Heart right ventricle (tissue), 16 donors: ENCODE measurements around the gene CST3. TPM values are rescaled to one million over a fixed set of nuclear protein-coding genes. Genes with fewer than 3 reads are reported as not detected.

Experiments
- ATAC-seq, 8 donors: fragments of 200-7000 bp; cut with Tn5 transposase; one replicate each; pipeline ENCODE4 v1.9.1; 2020; ENCODE audit warnings: mild to moderate bottlenecking in 8 of 8, moderate library complexity in 8 of 8, moderate number of reproducible peaks in 1 of 8
- DNase-seq, 2 donors: peaks; one replicate each; pipeline ENCODE4 v3.0.0-alpha.2; 2020
- H3K27ac ChIP-seq, 10 donors: fragments of 200-600 bp; sonication (generic) in 2 of 10; one replicate each; pipeline versions ENCODE4 v1.5.0 to v1.8.0; 2020 to 2022; ENCODE audit warnings: mild to moderate bottlenecking in 3 of 10
- H3K27me3 ChIP-seq, 7 donors: fragments of 200-600 bp; one replicate each; pipeline ENCODE4 v1.8.0; 2021 to 2022; ENCODE audit warnings: mild to moderate bottlenecking in 2 of 7
- H3K36me3 ChIP-seq, 9 donors: fragments of 200-600 bp; sonication (generic) in 1 of 9; one replicate each; pipeline versions ENCODE4 v1.5.0 to v1.8.0; 2020 to 2022; ENCODE audit warnings: mild to moderate bottlenecking in 2 of 9
- H3K4me1 ChIP-seq, 9 donors: fragments of 200-600 bp; sonication (generic) in 1 of 9; one replicate each; pipeline versions ENCODE4 v1.5.0 to v1.8.0; 2020 to 2022; ENCODE audit warnings: mild to moderate bottlenecking in 4 of 9
- H3K4me3 ChIP-seq, 10 donors: fragments of 200-600 bp; sonication (generic) in 2 of 10; one replicate each; pipeline versions ENCODE4 v1.5.0 to v1.8.0; 2020 to 2022; ENCODE audit warnings: mild to moderate bottlenecking in 7 of 10, moderate library complexity in 2 of 10
- H3K9me3 ChIP-seq, 11 donors: fragments of 200-600 bp in 10 of 11; sonication (generic) in 2 of 11; one replicate each; pipeline versions ENCODE4 v1.5.0 to v1.8.0; 2013 to 2022; ENCODE audit warnings: mild to moderate bottlenecking in 2 of 11, control low read depth in 1 of 11, moderate library complexity in 1 of 11
- WGBS, 2 donors: extraction: QIAGEN DNeasy Blood & Tissue Kit; methylation state at CpG; one replicate each; pipeline ENCODE4 v1.1.7; 2013; ENCODE audit warnings: inconsistent platforms in 1 of 2; 5-methylcytosine and 5-hydroxymethylcytosine counted together
- intact Hi-C, 10 donors: fragments of 100-400 bp; cut with DNase I; formaldehyde crosslinking; loops; one replicate each; pipeline versions ENCODE4 v1.11.1 to v1.14.2; 2022
- polyA plus RNA-seq, 2 donors: library from polyadenylated mRNA; stranded (reverse); fragments of 200-250 nt; gene quantifications; one replicate each; pipeline ENCODE4 v1.2.3, GENCODE V29; 2013
- total RNA-seq, 10 donors: library from RNA; stranded (reverse); fragmentation: NEBNext Ultra II Directional in 3 of 10; extraction: Animal tissue kit (Norgen Biotek cat#: 25700) in 3 of 10; gene quantifications; one replicate each; pipeline versions ENCODE4 v1.2.1 to v1.2.4, GENCODE V29; 2021 to 2023
- TF ChIP-seq, protein P1 (sequence below), 9 donors: fragments of 200-600 bp; sonication (generic) in 2 of 9; IDR thresholded peaks; one replicate each; pipeline versions ENCODE4 v1.5.0 to v1.8.0; 2021 to 2022; ENCODE audit warnings: antibody characterized with exemption in 9 of 9, mild to moderate bottlenecking in 5 of 9, moderate library complexity in 1 of 9
- donor health status: Arrhythmogenic right ventricular cardiomyopathy.
- donor health status: ischemic (EF 13 %, LVEDD 7.1; RV severe dilation, severe dysfunction).
- donor health status: healthy with polysubstance abuse.
- donor health status: DM: no; HTN: yes; CAD: no.
- donor health status: DM: no; HTN: no; CAD: no.
- donor health status: ischemic (EF 25% LVEDD 6.9; RV normal size, moderate dysfunction).
- donor health status: ischemic (EF 25% LVEDD 5.7; RV mildly dilated, moderate dysfunction).
- donor health status: healthy.
- donor health status: DM: yes; HTN: yes; CAD: no.
- donor health status: Ischemic cardiomyopathy.
- donor health status: ischemic (EF 35%, LVEDD 5.7; RV mildly dilated, moderate dysfunction).
- donor health status: nonischemic (EF 11% LVEDD 7.7; RV severe dilation, severe dysfunction).
- donor health status: DM: yes; HTN: yes; CAD: no.
- donor health status: PGD.
- donor health status: ischemic (EF 29% LVEDD 5.4; RV normal size, mild dysfunction).
- donor health status: nonischemic (EF 23%, LVEDD 6.1; RV moderate dilation, normal function).

The CST3 gene
- total and polyA plus RNA-seq, 12 donors, result 395 to 1,066 (median 612) TPM

DNA sequence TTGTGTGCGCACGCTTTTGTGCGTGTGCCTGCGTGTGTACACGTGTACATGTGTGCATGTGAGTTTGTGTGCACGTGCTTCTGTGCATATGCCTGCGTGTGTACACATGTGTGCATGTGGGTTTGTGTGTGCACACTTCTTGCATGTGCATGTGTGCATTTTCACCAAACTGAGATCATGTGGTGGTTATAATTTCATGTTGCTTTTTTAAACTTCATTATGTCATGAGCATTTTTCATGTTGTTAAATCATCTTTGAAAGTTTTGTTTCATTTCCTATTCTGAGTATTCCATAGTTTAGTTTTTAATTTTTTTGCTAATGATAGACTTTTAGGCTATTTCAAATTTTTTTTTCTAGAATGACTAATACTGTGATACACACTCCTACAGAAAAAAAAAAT, 6.4 kb upstream of the CST3 start:
- WGBS, 2 donors, result 95% methylated on average over 7 of the region's 7 CpGs
- Histone ChIP-seq H3K4me1 (peaks cover 0 to 47% (median 7%) of the 10 kb centered on the region in 9 donors), H3K27me3 (no peaks in the 10 kb centered on the region), H3K27ac (no peak overlapping the region), H3K36me3 (no peaks in the 10 kb centered on the region), H3K4me3 (no peak overlapping the region), H3K9me3 (no peaks in the 10 kb centered on the region)
- DNase-seq (no peak), ATAC-seq (no peak)
- TF ChIP-seq, protein P1, sequence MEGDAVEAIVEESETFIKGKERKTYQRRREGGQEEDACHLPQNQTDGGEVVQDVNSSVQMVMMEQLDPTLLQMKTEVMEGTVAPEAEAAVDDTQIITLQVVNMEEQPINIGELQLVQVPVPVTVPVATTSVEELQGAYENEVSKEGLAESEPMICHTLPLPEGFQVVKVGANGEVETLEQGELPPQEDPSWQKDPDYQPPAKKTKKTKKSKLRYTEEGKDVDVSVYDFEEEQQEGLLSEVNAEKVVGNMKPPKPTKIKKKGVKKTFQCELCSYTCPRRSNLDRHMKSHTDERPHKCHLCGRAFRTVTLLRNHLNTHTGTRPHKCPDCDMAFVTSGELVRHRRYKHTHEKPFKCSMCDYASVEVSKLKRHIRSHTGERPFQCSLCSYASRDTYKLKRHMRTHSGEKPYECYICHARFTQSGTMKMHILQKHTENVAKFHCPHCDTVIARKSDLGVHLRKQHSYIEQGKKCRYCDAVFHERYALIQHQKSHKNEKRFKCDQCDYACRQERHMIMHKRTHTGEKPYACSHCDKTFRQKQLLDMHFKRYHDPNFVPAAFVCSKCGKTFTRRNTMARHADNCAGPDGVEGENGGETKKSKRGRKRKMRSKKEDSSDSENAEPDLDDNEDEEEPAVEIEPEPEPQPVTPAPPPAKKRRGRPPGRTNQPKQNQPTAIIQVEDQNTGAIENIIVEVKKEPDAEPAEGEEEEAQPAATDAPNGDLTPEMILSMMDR (IDR thresholded peaks at IDR 0.05), result no peak
- intact Hi-C loops, result no loop called here

DNA sequence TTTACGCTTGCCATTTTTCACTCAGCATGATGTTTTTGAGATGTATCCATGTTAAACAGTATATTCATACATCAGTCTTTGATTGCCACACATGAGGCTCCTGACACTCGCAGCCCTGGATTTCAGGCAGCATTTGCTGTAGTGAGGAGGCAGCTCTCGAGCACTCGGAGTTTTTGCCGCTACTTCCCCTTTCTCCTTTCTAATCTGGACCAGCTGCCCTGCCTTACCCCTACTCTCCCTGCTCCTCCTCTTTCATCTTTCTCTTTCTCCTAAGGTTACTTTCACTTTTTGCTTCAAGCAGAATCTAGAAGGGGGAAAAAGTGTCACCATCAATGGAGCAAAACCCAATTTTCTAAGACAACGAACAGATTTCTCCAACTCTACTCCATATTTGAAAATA, 5.9 kb upstream of the CST3 start:
- no peak for DNase-seq
- intact Hi-C loops, result no loop called here
- no peaks in the 10 kb centered on the region for H3K9me3 ChIP-seq
- no peaks in the 10 kb centered on the region for H3K36me3 ChIP-seq
- TF ChIP-seq, protein P1 (IDR thresholded peaks at IDR 0.05), result no peak
- no peak for ATAC-seq
- H3K27me3 ChIP-seq, result no peaks in the 10 kb centered on the region
- H3K4me3 ChIP-seq, result no peak overlapping the region
- WGBS, 2 donors, result 75 to 84% methylated on average over 6 of the region's 6 CpGs
- peaks cover 0 to 47% (median 7%) of the 10 kb centered on the region in 9 donors for H3K4me1 ChIP-seq
- no peak overlapping the region for H3K27ac ChIP-seq

DNA sequence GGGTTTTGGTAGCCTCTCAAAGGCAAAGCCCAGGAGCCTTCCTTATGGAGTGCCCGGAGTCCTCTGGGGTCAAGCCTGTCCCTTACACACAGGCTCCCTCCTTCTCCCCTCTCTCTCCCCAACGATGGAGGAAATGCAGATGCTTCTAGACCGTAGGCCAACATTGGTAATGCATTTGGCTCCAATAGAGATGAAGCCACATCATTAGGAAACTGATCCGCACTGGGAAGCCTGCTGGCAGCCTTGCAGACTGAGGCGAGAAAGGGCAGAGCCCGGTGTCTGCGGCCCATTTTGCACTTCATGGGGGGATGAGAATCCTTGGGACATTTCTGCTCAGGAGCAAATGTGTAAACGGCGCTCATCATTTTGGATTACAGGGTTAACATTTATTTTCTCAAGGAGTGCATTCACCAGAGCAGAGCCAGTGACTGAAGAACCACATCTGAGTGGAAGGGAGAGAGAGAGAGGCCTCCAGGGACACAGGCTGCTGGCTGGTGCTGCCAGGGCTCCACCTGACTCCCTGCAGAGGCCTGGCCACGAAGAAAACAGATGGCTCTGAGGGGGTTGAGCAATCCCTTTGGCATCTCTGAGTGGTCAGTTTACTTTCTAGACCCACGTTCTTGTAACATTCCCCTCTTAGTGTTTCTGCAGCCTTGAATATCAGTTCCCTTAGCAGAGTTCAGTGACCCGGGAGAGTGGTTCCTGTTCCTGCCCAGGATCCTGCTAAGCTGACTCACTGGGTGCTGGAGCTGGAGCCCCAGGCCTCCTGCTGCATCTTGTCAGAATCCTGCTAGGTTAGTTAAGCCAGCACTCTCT, 4.4 kb upstream of the CST3 start:
- H3K27ac ChIP-seq, result peak overlapping the region in 3 of 10 donors; percentile 13 to 42 (median 14)
- peaks cover 0 to 41% (median 7%) of the 10 kb centered on the region in 9 donors for H3K4me1 ChIP-seq
- TF ChIP-seq, protein P1 (IDR thresholded peaks at IDR 0.05), result no peak
- 59 to 60% methylated on average over 12 of the region's 12 CpGs for WGBS, 2 donors
- intact Hi-C loops, result no loop called here
- DNase-seq, result no peak
- H3K27me3 ChIP-seq, result no peaks in the 10 kb centered on the region
- no peaks in the 10 kb centered on the region for H3K36me3 ChIP-seq
- peak in 1 of 8 donors; percentile 14 for ATAC-seq
- no peak overlapping the region for H3K4me3 ChIP-seq
- H3K9me3 ChIP-seq, result no peaks in the 10 kb centered on the region

DNA sequence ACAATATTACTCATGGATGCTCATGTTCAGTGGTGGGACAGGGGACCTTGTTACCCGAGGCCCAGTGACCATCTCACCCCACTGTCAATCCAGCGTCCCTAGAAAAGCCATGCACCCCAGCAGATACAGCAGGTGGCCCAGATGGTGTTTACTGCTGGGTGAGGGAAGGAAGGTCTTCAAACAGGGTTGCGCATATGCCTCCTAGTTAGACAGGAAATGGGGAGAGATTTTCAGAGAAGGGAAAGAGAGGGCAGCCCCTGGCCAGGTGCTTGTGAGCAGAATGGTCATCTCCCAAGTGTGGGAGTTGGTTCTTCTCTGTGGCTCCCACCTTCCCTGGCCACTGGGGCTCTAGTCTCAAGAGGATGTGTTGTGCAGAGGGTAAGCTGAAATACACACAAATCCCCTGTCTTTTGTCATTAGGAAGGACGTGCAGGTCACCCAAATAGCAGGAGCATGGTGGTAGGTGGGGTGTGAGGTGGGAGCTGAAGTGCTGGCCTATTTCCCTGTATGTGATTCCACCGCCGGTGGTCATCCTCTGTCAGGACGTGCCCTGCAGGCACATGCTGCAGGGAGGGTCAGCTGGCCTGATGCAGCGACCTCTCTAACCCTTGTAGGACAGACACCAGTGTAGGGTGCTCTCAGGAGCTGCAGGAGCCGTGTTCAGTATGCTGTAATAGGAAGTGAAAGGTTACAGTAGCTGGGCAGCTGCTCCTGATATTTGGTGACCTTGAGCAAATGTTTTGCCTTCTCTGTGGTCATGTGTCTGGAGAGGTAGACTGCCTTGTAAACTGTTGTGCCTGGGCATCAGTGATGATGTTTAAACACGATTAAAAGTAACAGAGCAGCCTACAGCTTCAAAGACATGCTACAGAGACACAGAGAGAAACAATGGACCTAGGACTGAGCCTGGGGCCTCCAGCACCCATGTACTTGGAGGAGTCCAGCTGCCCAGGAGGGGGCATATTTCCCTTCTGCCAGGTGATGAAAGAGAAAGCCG, 3.2 kb upstream of the CST3 start:
- Histone ChIP-seq H3K36me3 (no peaks in the 10 kb centered on the region), H3K27ac (peak overlapping the region in 2 of 10 donors; percentile 26 to 42), H3K4me3 (no peak overlapping the region), H3K27me3 (no peaks in the 10 kb centered on the region), H3K9me3 (no peaks in the 10 kb centered on the region), H3K4me1 (peaks cover 0 to 44% (median 16%) of the 10 kb centered on the region in 9 donors)
- 78 to 84% methylated on average over 11 of the region's 11 CpGs for whole genome bisulfite sequencing, 2 donors
- no peak for ATAC-seq
- DNase-seq, result no peak
- intact Hi-C loops, result no loop called here
- TF ChIP-seq, protein P1 (IDR thresholded peaks at IDR 0.05), result no peak
